H1 (cell line): ENCODE results near the gene CAB39L.

Source experiments
- EP300 ChIP-seq, 2 experiments: IDR thresholded peaks; 1 replicate in 1 of 2; 2 replicates in 1 of 2; pipeline ENCODE4 v1.6.1; 2011 to 2012; ENCODE audit warnings: low read depth in 2 of 2, low read length in 2 of 2, mild to moderate bottlenecking in 2 of 2, borderline replicate concordance in 1 of 2, inconsistent platforms in 1 of 2, moderate library complexity in 1 of 2
- EZH2 ChIP-seq: fragments of 200-600 bp; sonication (generic); IDR thresholded peaks from 2 replicates; pipeline ENCODE4 v1.7.1; 2012; ENCODE audit warnings: low read depth, mild to moderate bottlenecking, moderate library complexity, low read length, inconsistent platforms; ENCODE audit not compliant: severe bottlenecking
- GABPA ChIP-seq: IDR thresholded peaks from 2 replicates; pipeline ENCODE4 v1.6.1; 2011; ENCODE audit warnings: mild to moderate bottlenecking, low read length, moderate library complexity, borderline replicate concordance; ENCODE audit not compliant: insufficient read depth
- MAX ChIP-seq: IDR thresholded peaks from 2 replicates; pipeline ENCODE4 v1.6.1; 2012; ENCODE audit warnings: inconsistent platforms
- SP2 ChIP-seq: IDR thresholded peaks from 2 replicates; pipeline ENCODE4 v1.6.1; 2012; ENCODE audit warnings: mild to moderate bottlenecking, low read length, inconsistent platforms
- TAF1 ChIP-seq: IDR thresholded peaks from 2 replicates; pipeline ENCODE4 v1.6.1; 2011; ENCODE audit warnings: mild to moderate bottlenecking, low read depth, low read length
- YY1 ChIP-seq: IDR thresholded peaks from 2 replicates; pipeline ENCODE4 v1.6.1; 2011; ENCODE audit warnings: low read depth, mild to moderate bottlenecking, low read length
- TF ChIP-seq, protein P1 (sequence below), 3 experiments: IDR thresholded peaks; 1 replicate in 2 of 3; 2 replicates in 1 of 3; pipeline versions ENCODE4 v1.5.1 to v1.6.1; 2011; ENCODE audit warnings: low read length in 3 of 3, mild to moderate bottlenecking in 3 of 3, inconsistent platforms in 2 of 3, low read depth in 1 of 3, moderate library complexity in 1 of 3; ENCODE audit not compliant: insufficient read depth in 1 of 3; ENCODE audit errors: control extremely low read depth in 1 of 3

DNA sequence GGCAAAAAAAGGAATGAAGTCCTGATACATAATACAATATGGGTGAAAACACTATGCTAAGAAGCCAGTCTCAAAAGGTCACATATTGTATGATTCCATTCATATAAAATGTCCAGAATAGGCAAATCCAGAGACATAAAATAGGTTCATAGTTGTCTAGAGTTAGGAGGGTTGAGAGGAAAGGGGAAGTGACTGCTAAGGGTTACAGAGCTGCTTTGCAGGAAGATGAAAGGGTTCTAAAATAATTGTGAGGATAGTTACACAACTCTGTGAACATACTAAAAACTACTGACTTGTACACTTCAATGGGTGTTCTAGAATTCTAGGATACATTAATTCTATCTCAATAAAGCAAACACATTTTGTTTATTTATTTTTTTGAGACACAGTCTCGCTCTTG lies 25.7 kb downstream of the CAB39L start:
- TF ChIP-seq MAX (no peak), YY1 (no peak), SP2 (no peak), GABPA (no peak), TAF1 (no peak), EZH2 (no peak), EP300 (IDR thresholded peaks at IDR 0.05; ENCODE audit: borderline replicate concordance in 1 of 2, low read depth in 2 of 2, low read length in 2 of 2) (no peak)
- TF ChIP-seq, protein P1, sequence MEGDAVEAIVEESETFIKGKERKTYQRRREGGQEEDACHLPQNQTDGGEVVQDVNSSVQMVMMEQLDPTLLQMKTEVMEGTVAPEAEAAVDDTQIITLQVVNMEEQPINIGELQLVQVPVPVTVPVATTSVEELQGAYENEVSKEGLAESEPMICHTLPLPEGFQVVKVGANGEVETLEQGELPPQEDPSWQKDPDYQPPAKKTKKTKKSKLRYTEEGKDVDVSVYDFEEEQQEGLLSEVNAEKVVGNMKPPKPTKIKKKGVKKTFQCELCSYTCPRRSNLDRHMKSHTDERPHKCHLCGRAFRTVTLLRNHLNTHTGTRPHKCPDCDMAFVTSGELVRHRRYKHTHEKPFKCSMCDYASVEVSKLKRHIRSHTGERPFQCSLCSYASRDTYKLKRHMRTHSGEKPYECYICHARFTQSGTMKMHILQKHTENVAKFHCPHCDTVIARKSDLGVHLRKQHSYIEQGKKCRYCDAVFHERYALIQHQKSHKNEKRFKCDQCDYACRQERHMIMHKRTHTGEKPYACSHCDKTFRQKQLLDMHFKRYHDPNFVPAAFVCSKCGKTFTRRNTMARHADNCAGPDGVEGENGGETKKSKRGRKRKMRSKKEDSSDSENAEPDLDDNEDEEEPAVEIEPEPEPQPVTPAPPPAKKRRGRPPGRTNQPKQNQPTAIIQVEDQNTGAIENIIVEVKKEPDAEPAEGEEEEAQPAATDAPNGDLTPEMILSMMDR (IDR thresholded peaks at IDR 0.05; ENCODE audit: control extremely low read depth in 1 of 3, insufficient read depth in 1 of 3, low read depth in 1 of 3, low read length in 3 of 3), result no peak
